ENCODE measurements around the gene GIGYF2.
"Not testable (repeated sequence)": the region's sequence is repeated elsewhere in the genome, so short reads cannot be mapped to it uniquely, and the experiment has no call there.

GIGYF2 gene

GRCh38 chr2:232697059-232697806, at the start of gene GIGYF2:
TSS of gene GIGYF2 (plus strand) at chr2:232697331. CDS start at chr2:232735198, 37,867 bp downstream.
- peak; percentile 90 for DNase-seq

GRCh38 chr2:232649033-232649432, 48.1 kb upstream of the GIGYF2 start:
- no peak for DNase-seq

DNA sequence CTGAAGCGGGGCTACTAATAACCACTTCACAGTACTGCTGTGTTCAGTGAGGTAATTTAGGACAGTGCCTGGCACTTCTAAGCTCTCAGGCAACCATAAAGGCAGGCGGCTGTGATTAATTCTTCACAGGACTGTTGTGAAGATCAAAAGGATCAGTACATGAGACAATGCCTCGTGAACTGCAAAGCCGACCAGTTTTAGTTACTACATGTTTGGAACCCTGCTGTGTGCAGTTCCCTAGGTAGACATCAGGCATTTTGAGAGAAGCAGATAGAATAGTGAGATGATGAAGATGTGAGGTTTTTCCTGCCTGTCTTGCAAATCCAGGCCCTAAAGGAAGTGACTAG, 44.7 kb upstream of the GIGYF2 start:
- no peak for DNase-seq

DNA sequence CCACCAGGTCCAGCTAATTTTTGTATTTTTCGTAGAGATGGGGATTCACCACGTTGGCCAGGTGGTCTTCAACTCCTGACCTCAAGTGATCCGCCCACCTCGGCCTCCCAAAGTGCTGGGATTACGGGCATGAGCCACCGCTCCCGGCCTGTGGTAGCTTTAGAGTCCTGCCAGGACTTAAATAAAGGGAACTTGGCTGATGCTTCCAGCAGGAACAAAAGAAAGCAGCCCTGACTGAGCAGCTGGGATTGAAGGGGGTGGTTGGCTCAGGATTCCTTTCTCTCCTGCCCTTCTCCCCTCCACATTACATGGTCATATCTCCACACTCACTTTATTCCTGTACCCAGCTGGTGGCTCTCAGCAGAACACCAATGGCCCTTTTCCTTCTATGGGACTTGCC, 43.7 kb upstream of the GIGYF2 start:
- no peak for DNase-seq

- no peak for DNase-seq
These were observed 41.7 kb upstream of the GIGYF2 start for GRCh38 chr2:232655392-232655791.

DNA sequence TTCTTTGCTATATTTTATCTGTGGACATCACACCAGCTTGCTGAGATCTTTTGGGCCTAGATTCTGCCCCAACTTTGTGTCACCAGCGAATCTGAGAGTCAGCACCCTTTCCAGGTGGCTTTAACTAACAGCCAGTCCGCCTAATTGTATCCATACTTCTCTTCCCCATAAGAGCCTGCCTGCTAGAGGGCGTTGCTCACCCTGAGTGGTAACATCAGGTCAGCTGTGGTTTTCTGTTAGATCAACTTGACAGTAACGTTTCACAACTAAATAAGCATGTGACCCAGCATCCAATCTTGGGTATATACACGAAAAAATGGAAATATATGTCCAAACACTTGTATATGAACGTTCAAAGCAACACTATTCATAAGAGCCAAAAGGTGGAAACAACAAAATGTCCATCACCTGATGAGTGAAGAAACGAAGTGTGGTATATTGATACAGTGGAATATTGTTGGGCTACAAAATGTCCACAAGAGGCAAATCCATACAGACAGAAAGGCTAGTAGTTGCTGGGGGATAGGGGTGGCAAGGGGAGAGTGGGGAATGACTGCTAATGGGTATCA, 38.8 kb upstream of the GIGYF2 start:
- no peak for DNase-seq

GRCh38 chr2:232659359-232659758, 37.8 kb upstream of the GIGYF2 start:
- no peak for DNase-seq

GRCh38 chr2:232662486-232663260, 34.5 kb upstream of the GIGYF2 start:
- no peak for DNase-seq

- DNase-seq, result no peak
These were observed 30.9 kb upstream of the GIGYF2 start for GRCh38 chr2:232666051-232666805.

DNA sequence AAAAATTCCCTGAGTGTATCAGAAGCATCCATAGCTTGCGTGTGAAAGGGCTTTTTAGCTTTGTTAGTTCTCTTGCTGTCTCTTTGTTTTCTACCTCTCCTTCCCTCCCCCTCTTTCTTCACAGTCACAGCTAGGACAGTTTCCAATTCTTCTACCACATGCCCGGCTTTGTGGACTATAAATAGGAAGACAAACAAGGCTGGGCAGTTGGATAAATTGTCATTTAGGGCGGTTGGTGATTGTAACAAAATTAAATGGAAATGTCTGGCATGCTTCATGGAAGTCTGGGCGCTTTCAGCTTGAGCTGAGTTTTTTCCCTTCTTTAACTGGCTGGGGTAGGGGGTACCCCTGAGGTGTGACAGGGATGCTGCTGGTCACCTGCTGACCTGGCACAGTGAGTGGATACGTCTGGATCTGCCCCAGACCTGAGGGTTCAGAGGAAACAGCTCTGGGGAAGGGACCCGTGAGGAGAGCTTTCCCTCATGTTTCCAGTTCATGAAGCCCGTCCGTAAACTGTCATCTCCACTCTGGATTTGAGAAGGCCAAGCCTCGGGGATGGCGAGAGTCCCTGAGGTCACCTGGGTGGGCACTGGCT, 29.0 kb upstream of the GIGYF2 start:
- no peak for DNase-seq

DNA sequence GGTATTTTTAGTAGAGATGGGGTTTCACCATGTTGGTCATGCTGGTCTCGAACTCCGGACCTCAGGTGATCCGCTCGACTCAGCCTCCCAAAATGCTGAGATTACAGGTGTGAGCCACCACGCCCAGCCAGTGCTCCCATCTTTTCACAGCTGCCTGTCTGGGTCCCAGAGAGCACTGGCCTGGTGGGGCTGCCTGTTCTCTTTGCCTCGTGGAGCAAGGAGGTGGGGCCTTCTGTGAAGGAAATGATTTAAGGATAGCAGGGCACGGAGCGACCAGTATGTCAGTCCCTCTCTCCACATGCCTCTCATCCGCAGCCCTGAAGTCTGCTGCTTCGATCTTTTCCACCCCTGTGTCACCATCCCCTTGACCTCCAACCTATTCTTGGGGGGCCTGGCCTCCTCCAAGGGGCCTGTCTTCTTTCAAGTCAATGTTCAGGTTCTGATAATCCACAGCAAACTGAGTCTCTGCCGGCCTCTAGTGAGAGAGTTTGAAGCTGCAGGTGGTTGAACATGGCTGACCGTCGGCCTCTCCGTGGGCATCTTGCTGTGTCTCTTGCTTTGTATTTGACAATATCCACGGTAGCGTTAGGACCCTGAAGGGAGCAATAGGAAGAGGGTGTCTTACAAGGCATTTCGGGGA, 28.2 kb upstream of the GIGYF2 start:
- no peak for DNase-seq

DNA sequence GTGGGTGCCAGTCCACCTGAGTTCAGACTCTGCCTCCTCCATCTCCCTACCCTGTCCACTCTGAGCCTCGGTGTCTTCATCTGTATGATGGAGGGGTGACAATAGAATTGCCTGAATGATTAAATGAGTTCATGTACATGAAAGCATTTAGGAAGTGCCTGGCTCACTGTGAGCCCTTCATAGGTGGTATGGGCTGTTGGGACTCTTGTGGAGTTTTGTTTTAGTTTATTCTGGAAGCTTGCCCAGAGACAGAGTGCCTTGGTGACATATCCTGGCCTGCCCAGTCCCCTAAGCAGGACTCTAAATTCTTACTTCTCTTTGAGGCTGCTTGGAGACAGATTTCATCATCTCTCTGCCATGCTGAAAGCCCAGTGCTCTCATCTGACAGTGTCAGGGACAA, 24.5 kb upstream of the GIGYF2 start:
- no peak for DNase-seq

GRCh38 chr2:232674491-232674890, 22.6 kb upstream of the GIGYF2 start:
- no peak for DNase-seq

- DNase-seq, result no peak
These were observed 21.8 kb upstream of the GIGYF2 start for GRCh38 chr2:232675381-232675780.

GRCh38 chr2:232680006-232680405, 17.1 kb upstream of the GIGYF2 start:
- DNase-seq, result no peak

DNA sequence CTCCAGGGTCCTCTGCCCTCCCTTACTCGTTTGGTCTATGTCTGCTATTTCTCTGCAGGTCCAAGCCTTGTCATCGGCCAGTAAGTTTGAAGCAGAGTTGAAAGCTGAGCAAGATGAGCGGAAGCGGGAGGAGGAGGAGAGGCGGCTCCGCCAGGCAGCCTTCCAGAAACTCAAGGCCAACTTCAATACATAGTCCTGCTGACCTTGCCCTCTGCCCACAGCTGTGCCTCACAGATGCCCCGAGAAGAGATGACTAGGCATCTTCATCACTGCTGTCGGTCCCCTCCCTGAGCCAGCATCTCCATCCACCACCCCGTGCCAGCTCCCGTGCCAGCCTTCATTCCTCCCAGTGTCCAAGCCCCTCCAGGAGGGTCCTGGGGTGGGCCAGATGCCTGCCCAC, 15.6 kb upstream of the GIGYF2 start:
- DNase-seq, result no peak

- no peak for DNase-seq
These were observed 13.8 kb upstream of the GIGYF2 start for GRCh38 chr2:232683368-232683767.

- DNase-seq, result not testable (repeated sequence)
These were observed 11.7 kb upstream of the GIGYF2 start for GRCh38 chr2:232685391-232685790.

DNA sequence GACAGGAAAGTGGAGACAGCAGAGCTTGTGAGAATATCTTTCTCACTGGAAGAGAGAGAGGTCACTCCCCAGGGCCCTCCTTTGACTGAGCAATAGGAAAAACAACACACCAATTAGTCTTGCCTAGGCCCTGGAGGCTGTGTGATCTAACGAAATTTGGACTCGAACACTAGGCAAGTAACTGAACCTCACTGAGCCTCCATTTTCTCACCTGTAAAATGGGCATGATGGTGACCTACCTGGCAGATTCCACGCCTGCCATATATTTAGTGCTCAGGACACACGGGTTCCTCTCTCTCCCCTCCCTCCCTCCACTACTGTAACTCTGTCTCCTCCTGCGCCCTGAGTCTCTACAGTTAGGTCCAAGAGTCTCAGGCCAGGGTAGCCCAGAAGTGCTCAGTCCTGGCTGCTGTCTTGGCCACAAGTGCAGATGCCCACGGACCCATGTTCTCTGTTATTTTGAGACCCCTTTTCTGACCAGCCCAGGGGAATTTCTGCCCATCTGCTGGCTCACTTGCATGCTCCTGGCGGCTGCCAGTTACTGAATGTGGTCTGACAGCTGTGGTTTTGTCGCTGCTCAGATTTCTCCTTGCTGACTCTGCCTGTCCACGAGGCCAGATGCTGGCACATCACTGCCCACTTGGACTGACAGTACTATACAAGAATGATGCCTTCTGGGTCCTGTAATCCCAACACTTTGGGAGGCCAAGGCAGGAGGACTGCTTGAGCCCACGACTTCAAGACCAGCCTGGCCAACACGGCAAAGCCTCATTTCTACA, 9.6 kb upstream of the GIGYF2 start:
- no peak for DNase-seq

GRCh38 chr2:232688201-232688600, 8.9 kb upstream of the GIGYF2 start:
- no peak for DNase-seq

- DNase-seq, result no peak
These were observed 7.8 kb upstream of the GIGYF2 start for GRCh38 chr2:232689152-232689910.

Measured in cortex of kidney (tissue), 1 donor.